Mesothelial cell of epicardium (in vitro differentiated cells): ENCODE data around the gene DENND1C. TPM values are rescaled to one million over a fixed set of nuclear protein-coding genes. Genes with fewer than 3 reads are reported as not detected.

Source experiments
- DNase-seq, 2 experiments: peaks; one replicate each; pipeline ENCODE4 v3.0.0; 2021; ENCODE audit warnings: low spot score in 2 of 2; ENCODE audit not compliant: unreplicated experiment in 2 of 2
- H3K27ac Mint-ChIP-seq: 2 replicates; pipeline ENCODE4 v1.8.0; 2021; ENCODE audit warnings: mixed read lengths
- H3K27me3 Mint-ChIP-seq: 2 replicates; pipeline ENCODE4 v1.8.0; 2021; ENCODE audit warnings: low read depth, mixed read lengths
- H3K36me3 Mint-ChIP-seq: 2 replicates; pipeline ENCODE4 v1.8.0; 2021; ENCODE audit warnings: mixed read lengths
- H3K4me1 Mint-ChIP-seq: 2 replicates; pipeline ENCODE4 v1.8.0; 2021; ENCODE audit warnings: mixed read lengths
- H3K4me3 Mint-ChIP-seq: 2 replicates; pipeline ENCODE4 v1.8.0; 2021; ENCODE audit warnings: mild to moderate bottlenecking, moderate library complexity, mixed read lengths
- H3K9me3 Mint-ChIP-seq: 2 replicates; pipeline ENCODE4 v1.8.0; 2021; ENCODE audit warnings: mixed read lengths
- CTCF ChIP-seq: fragments of 200-600 bp; sonication (generic); IDR thresholded peaks from one replicate; pipeline ENCODE4 v1.5.0; 2021; ENCODE audit warnings: antibody characterized with exemption; ENCODE audit not compliant: unreplicated experiment
- total RNA-seq: library from RNA; stranded (reverse); gene quantifications from 3 replicates; pipeline ENCODE4 v1.2.1, GENCODE V29; 2021

DENND1C gene
- total RNA-seq, 1 donor from 2014 or later = 0.63 TPM

- Mint-ChIP-seq H3K4me1 (peaks cover 3% of the 10 kb centered on the region), H3K9me3 (no peaks in the 10 kb centered on the region), H3K27me3 (peaks cover 65% of the 10 kb centered on the region), H3K27ac (no peak overlapping the region), H3K4me3 (peak overlapping the region; percentile 74), H3K36me3 (no peaks in the 10 kb centered on the region)
- no peak for DNase-seq
- no peak for TF ChIP-seq CTCF
Observed at GRCh38 chr19:6500837-6501739, 19.5 kb upstream of the DENND1C start.

GRCh38 chr19:6499052-6499790, 17.6 kb upstream of the DENND1C start:
- H3K27me3 Mint-ChIP-seq = peaks cover 57% of the 10 kb centered on the region
- no peak for DNase-seq
- TF ChIP-seq CTCF = no peak
- H3K27ac Mint-ChIP-seq = no peak overlapping the region
- peaks cover 3% of the 10 kb centered on the region for H3K4me1 Mint-ChIP-seq
- no peak overlapping the region for H3K4me3 Mint-ChIP-seq
- no peaks in the 10 kb centered on the region for H3K36me3 Mint-ChIP-seq
- H3K9me3 Mint-ChIP-seq = no peaks in the 10 kb centered on the region

GRCh38 chr19:6498294-6499036, 16.9 kb upstream of the DENND1C start:
- Mint-ChIP-seq H3K36me3 (no peaks in the 10 kb centered on the region), H3K4me3 (no peak overlapping the region), H3K4me1 (peaks cover 3% of the 10 kb centered on the region), H3K27me3 (peaks cover 53% of the 10 kb centered on the region), H3K27ac (no peak overlapping the region), H3K9me3 (no peaks in the 10 kb centered on the region)
- DNase-seq = no peak
- no peak for TF ChIP-seq CTCF

DNA sequence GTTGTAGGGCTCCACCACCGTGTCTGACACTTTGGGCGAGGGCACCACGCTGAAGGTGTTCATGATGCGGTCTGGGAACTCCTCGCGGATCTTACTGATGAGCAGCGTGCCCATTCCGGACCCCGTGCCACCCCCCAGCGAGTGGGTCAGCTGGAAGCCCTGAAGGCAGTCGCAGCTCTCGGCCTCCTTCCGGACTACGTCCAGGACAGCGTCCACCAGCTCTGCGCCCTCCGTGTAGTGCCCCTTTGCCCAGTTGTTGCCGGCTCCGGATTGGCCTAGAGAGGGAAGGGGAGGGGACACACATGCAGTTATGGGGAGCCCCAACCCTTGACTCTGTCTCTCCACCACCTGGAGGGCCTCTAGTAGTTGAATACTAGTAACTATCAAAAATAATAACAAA, 14.4 kb upstream of the DENND1C start:
- no peak for DNase-seq
- Mint-ChIP-seq H3K36me3 (no peaks in the 10 kb centered on the region), H3K4me1 (no peaks in the 10 kb centered on the region), H3K9me3 (peaks cover 8% of the 10 kb centered on the region), H3K4me3 (no peak overlapping the region), H3K27ac (no peak overlapping the region), H3K27me3 (peaks cover 32% of the 10 kb centered on the region)
- no peak for TF ChIP-seq CTCF

GRCh38 chr19:6494438-6495036, 12.9 kb upstream of the DENND1C start:
- Mint-ChIP-seq H3K27me3 (peaks cover 24% of the 10 kb centered on the region), H3K27ac (no peak overlapping the region)
- no peak for TF ChIP-seq CTCF

More at GRCh38 chr19:6494438-6495036, 12.9 kb upstream of the DENND1C start:
- Mint-ChIP-seq H3K4me1 (no peaks in the 10 kb centered on the region), H3K9me3 (peaks cover 8% of the 10 kb centered on the region), H3K36me3 (no peaks in the 10 kb centered on the region), H3K4me3 (no peak overlapping the region)
- no peak for DNase-seq
